ENCODE results near the gene OXT.

DNA sequence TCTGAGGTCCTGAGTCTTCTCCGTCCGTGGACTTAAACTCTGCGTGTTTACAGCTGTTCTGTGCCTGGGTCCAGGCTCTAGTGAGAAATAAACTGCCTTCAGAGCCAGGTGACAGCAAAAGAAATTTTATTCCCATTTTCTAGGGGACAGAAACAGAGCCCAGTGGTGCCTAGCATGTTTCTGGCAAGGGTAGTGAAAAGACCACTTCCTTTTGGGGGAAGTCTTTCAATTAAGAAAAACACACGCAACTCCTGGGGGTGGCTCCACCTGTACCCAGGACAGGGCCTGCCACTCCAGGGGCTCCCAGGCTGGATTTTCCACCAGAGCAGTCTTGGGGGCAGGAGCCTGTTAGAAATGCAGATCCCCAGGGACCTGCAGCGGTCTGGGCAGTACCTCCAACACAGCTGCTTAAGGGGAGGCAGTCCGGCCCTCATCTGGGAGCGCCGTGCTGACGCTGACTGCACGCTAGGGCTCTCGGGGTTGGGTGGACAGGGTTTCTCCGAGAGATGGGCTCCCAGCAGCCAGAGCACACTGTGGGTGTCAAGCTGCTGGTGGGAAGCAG, 36.1 kb downstream of the OXT start:
- TF ChIP-seq, protein P1, sequence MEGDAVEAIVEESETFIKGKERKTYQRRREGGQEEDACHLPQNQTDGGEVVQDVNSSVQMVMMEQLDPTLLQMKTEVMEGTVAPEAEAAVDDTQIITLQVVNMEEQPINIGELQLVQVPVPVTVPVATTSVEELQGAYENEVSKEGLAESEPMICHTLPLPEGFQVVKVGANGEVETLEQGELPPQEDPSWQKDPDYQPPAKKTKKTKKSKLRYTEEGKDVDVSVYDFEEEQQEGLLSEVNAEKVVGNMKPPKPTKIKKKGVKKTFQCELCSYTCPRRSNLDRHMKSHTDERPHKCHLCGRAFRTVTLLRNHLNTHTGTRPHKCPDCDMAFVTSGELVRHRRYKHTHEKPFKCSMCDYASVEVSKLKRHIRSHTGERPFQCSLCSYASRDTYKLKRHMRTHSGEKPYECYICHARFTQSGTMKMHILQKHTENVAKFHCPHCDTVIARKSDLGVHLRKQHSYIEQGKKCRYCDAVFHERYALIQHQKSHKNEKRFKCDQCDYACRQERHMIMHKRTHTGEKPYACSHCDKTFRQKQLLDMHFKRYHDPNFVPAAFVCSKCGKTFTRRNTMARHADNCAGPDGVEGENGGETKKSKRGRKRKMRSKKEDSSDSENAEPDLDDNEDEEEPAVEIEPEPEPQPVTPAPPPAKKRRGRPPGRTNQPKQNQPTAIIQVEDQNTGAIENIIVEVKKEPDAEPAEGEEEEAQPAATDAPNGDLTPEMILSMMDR (IDR thresholded peaks at IDR 0.05): no peak
- no peak for TF ChIP-seq POLR2A (IDR thresholded peaks at IDR 0.05)
